ENCODE data around the gene INO80E.
"Not testable (repeated sequence)": the region's sequence is repeated elsewhere in the genome, so short reads cannot be mapped to it uniquely, and the experiment has no call there.

The INO80E gene, protein sequence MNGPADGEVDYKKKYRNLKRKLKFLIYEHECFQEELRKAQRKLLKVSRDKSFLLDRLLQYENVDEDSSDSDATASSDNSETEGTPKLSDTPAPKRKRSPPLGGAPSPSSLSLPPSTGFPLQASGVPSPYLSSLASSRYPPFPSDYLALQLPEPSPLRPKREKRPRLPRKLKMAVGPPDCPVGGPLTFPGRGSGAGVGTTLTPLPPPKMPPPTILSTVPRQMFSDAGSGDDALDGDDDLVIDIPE

DNA sequence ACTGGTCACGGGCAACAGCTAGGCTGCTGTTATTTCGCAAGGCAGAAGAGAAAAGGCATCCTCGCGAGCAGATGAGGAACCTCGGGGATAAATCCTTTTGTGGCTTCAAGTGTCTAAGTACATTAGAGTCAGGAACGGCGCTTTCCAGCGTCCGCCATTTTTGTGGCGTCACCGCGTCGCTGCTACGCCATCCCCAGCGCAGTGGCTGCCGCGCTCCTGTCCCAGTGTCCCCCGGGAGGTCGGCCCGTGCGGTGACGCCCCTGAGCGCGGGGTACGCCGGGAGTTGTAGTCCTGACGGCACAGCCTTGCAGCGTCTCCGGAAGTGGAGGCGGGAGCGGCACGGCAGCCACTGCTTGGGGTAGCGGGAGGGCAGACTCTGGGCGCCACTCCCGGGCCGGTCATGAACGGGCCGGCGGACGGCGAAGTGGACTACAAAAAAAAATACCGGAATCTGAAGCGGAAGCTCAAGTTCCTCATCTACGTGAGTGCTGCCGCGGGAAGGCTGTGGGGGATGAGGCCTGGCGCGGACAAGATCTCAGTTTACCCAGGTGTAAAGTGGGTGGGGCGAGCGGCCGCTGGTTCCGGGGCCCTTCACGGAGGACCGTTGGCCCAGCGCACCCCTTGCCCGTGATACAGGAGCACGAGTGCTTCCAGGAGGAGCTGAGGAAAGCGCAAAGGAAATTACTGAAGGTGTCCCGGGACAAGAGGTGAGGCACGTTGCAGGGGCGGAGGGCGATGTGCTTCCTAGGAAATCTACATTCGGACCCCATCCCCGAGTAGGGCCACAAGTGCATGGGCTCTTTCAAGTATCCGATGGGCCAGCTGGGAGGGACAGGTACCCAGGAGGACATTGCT, at the start of gene INO80E:
Gene INO80E (plus strand): TSS at position 331 of the 855 bp plus-strand sequence. CDS start 70 bp downstream, at position 401.
- peak; percentile 99 to 100 for DNase-seq (ENCODE audit: low read depth in 2 of 2)

DNA sequence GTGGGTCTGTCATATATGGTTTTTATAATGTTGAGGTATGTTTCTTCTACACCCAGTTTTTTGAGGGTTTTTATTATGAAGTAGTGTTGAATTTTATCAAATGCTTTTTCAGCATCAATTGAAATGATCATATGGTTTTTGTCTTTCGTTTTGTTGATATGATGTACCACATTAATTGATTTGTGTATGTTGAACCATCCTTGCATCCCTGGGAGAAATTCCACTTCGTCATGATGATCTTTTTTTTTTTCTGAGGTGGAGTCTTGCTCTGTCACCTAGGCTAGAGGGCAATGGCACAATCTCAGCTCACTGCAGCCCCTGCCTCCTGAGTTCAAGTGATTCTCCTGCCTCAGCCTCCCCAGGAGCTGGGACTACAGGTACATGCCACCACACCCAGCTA, 48.1 kb upstream of the INO80E start:
- no peak for DNase-seq (ENCODE audit: low read depth in 2 of 2)

DNA sequence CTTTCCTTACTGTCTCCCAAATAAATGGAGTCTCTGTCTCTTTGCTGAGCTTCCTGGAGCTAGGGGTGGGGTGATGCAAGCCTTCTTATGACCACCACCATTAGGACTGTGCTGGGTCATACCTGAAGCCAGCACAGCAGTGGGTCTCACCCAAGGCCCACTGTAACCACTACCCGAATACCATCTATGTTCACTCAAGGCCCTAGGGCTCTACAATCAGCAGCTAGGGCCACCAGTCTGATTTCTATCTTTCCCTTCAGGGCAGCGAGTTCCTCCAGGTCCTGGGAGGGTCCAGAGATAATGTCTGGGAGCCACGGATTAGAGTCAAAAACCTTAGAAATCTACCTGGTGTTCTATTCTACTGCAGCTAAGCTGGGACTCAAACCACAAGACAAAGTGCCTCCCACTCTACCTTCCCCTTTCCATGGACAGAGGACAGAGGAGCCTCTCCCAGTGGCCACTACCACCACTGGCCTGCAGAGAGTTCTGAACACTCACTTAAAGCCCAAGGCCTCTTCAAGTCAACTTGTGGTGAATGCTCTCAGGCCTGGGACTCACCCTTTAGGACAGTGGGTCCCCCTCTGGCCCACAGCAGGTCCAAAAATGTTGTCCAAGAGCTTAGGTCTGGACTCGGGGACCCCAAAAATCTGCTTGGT, 45.1 kb upstream of the INO80E start:
- no peak for DNase-seq (ENCODE audit: low read depth in 2 of 2)

DNA sequence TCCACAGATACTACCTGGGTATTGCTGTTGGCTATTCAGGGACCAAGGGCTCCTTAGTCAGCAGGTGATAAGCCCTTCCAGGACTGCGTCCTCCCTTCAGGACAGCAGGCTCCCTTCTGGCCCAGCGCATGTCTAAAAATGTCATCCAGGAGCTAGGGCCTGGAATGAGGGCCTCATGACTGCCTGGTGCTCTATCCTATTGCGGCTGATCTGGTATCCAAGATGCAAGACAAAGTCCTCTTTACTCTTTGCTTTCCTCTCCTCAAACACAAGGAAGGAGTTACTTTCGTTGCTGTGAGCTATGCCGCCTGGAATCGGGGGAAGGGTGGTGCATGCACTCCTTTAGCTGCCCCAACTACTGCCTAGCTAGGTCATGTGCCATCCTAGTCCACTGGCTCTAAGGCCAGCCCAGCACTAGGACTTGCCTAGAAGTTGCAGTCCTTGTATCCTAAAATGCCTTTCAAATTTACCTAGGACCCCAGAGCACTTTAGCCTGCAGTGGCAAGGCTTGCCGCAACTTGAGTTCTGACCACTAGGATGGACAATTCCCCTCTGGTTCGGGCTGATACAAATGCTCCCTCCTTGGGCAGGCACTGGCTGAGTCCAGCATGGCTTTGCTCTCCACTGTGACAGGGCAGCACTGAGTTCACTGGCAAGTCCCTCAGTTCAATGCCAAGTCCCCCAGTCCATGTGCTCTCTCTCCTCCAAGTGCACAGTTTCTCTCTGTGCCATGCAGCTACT, 44.2 kb upstream of the INO80E start:
- no peak for DNase-seq (ENCODE audit: low read depth in 2 of 2)

DNA sequence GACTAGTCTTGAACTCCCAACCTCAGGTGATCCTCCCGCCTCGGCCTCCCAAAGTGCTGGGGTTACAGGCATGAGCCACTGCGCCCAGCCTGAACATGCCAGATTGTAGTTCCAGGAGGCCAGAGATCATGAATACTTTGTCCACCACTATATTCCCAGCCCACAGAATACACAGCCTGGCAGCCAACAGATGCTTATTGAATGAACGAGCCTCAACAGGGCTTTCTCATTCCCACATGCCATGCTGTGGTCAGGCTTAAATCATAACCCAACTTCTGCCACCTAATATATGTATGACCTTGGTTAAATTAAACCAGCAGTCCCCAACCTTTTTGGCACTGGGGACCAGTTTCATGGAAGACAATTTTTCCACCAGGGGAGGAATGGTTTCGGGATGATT, 37.3 kb upstream of the INO80E start:
- no peak for DNase-seq (ENCODE audit: low read depth in 2 of 2)

DNA sequence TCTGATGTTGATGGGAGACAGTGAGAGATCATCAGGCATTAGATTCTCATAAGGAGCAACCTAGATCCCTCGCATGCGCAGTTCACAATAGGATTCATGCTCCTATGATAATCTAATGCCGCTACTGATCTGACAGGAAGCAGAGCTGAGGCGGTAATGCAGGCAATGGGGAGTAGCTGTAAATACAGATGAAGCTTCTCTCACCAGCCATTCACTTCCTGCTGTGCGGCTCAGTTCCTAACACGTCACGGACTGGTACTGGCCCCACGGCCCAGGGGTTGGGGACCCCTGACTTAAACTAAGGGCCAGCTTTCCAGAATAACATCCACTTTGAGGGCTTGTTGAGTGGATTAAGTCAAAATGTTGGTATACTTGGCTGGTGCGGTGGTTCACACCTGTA, 36.7 kb upstream of the INO80E start:
- no peak for DNase-seq (ENCODE audit: low read depth in 2 of 2)

DNA sequence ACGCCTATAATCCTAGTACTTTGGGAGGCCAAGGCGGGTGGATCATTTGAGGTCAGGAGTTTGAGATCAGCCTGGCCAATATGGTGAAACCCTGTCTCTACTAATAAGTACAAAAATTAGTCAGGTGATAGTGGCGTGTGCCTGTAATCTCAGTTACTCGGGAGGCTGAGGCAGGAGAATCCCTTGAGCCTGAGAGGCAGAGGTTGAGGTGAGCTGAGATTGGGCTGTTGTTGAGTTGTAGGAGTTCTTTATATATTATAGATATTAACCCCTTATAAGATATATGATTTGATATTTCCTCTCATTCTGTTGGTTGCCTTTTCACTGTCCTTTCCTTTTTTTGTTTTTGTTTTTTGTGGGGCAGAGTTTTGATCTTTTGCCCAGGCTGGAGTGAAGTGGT, 36.2 kb upstream of the INO80E start:
- not testable (repeated sequence) for DNase-seq (ENCODE audit: low read depth in 2 of 2)

DNA sequence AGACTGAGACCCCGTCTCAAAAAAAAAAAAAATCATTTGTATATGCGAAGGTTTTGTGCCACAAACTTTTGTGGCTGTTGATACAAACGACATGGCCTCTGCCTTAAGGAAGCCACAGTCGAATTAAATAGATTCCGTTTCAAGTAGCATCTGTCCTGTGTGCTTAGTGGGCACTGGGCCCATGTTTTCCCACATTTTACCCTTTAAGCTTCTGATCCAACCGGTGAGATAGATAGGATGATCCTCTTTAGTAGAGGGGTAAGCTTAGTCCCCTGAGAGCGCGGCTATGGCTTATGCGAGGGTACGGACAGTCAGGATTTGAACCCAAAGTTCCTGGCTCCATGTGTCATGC, 34.9 kb upstream of the INO80E start:
- DNase-seq (ENCODE audit: low read depth in 2 of 2), result no peak

DNA sequence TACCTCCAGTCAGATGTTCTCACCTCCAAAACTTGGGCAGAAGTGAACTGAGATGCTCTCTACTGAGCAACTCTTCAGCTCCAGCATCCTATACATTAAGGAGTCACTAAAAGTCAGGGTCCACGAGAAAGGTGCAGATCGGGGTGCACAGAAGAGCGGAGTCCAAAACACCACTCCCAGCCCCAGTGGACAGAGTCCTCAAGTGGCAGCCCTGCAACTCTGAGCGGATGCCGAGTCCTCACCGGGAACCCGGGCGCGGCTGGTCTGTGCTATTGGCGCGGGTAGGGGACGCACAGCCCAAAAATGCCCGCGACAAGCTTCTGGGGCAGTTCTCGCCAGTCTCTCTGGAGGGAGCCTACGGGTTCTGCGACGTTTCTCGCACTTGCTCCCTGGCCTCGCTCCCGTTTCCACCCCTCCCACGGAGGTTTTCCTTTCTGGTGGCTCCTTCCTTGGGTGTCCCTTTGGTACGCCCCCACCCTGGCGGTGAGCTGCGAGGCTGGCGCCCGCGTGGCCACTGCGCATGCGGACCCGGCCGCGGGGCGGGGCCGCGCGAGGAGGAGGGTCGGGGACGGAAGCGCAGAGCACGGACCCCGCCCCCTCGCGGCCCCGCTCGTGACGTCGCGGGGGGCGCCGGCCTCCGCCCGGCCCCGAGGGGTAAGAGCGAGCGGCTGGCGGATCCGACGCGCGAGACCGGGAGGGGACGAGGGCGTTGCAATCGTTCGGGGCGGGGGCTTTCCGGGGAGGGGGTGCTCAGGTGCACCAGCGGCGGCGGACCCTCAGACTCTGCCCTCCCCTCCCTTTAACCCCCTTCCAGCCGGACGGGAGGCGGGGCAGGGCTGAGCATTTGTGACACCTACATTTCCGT, 34.3 kb upstream of the INO80E start, which contains the start of gene TMEM219:
Gene TMEM219 (plus strand): TSS at position 601 of the 865 bp plus-strand sequence. CDS start 1,065 bp downstream, outside the sequence.
- DNase-seq (ENCODE audit: low read depth in 2 of 2), result peak; percentile 82 to 89

DNA sequence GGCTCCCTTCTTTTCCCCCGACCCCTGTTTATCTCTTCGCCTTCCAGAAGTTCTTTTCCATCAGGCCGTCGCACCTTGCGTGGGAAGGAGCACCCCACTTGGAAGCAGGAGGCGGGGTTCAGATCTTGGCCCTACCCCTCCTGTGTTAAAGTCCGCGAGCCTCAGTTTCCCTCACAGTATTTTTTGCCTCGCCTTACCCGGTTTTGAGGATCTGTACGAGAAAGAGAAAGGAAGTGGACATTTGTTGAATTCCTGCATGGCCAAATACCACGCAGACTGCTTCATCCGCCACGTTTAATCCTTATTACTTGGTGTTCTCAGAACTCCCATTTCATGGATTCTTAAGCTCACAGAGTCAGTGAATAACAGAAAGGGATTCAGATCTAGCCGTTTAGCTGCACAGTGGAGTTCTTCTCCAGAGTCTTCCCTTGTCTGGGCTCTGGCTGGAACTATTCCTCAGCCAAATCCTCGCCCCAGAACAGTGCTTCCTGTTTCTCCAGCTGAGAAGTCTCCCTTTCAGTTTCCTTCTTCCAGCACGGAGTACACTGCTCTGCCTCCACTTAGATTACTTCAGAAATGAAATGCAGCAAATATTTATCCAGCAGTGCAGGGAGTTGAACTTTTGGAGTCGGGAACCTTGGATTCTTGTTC, 33.6 kb upstream of the INO80E start:
- no peak for DNase-seq (ENCODE audit: low read depth in 2 of 2)

DNA sequence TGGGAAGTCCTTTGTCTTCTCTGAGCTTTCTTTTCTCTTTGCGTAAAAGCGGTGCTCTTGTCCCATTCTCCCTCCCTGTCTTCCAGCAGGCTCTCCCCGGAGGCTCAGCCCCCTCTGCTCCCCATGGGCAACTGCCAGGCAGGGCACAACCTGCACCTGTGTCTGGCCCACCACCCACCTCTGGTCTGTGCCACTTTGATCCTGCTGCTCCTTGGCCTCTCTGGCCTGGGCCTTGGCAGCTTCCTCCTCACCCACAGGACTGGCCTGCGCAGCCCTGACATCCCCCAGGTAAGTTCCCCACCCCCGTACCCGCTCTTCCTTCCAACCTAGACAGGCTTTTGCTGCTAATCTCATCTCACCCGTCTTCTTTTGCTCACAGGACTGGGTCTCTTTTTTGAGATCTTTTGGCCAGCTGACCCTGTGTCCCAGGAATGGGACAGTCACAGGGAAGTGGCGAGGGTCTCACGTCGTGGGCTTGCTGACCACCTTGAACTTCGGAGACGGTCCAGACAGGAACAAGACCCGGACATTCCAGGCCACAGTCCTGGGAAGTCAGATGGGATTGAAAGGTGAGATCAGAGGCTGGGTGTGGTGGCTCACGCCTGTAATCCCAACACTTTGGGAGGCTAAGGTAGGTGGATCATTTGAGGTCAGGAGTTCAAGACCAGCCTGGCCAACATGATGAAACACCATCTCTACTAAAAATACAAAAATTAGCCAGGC, 32.9 kb upstream of the INO80E start:
- no peak for DNase-seq (ENCODE audit: low read depth in 2 of 2)

DNA sequence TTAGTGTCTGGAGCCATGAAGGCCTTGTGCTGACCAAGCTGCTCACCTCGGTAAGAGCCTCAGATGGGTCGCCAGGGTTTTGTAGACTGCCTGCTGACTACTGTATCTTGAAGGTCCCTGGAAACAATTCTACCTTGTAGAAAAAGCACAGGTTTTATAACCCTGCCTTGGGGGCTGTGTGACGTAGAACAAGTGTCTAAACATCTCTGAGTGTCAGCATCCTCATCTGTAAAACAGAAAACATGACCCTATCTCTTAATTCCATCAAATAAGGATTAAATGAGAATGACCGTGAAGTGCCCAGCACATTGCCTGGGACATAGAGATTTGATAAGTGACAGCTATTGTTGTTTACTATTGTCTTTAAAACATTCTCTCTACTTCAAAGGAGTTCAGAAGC, 27.8 kb upstream of the INO80E start:
- no peak for DNase-seq (ENCODE audit: low read depth in 2 of 2)

DNA sequence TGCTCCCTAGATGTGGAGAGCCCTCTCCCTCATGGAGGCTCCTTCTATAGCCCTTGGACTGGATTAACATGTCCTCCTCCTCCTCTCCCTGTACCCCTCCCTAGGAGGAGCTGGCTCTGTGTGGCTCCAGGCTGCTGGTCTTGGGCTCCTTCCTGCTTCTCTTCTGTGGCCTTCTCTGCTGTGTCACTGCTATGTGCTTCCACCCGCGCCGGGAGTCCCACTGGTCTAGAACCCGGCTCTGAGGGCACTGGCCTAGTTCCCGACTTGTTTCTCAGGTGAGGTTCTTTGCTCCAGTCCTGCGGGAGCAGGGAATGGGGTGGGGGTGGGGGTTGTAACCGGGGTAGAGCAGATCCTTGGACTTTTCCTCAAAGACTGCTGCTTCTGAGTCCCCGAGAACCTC, 24.7 kb upstream of the INO80E start:
- DNase-seq (ENCODE audit: low read depth in 2 of 2), result no peak

DNA sequence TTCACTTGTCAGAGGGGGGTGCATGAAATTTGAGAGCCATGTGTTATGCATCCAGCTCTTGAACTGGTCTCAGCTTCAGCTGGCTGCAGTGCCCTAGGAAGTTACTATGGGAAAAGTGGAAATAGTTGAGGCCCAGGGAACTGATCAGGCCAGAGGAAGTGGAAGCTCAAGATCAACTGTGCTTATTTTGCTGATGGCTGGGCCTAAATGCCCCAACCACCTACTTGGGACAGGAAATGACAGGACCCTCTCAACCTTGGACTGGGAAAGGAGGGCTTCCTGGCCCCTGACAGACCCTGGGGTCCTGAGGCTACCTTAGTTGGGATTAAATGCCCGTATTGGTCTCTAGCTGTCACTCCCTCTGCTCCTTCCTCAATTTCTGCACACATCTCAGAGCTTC, 23.5 kb upstream of the INO80E start:
- no peak for DNase-seq (ENCODE audit: low read depth in 2 of 2)

DNA sequence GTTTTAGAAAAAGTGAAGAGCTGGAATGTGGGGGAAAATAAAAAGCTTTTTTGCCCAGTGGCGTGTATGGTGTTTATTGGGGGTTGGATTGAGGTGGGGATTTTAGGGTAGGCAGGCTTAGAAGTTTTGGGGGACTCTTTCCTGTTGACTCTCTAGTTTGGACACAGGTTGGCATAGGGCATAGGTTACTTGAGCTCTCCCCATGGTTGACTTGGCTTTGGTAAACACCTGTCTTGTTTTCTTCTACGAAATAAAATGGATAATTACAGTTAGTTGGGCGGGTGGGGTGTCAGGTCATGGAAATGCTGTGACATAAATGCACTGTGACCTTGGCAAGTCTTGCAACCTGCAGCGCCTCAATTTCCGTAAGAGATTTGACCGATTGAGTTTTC, 23.1 kb upstream of the INO80E start:
- no peak for DNase-seq (ENCODE audit: low read depth in 2 of 2)

DNA sequence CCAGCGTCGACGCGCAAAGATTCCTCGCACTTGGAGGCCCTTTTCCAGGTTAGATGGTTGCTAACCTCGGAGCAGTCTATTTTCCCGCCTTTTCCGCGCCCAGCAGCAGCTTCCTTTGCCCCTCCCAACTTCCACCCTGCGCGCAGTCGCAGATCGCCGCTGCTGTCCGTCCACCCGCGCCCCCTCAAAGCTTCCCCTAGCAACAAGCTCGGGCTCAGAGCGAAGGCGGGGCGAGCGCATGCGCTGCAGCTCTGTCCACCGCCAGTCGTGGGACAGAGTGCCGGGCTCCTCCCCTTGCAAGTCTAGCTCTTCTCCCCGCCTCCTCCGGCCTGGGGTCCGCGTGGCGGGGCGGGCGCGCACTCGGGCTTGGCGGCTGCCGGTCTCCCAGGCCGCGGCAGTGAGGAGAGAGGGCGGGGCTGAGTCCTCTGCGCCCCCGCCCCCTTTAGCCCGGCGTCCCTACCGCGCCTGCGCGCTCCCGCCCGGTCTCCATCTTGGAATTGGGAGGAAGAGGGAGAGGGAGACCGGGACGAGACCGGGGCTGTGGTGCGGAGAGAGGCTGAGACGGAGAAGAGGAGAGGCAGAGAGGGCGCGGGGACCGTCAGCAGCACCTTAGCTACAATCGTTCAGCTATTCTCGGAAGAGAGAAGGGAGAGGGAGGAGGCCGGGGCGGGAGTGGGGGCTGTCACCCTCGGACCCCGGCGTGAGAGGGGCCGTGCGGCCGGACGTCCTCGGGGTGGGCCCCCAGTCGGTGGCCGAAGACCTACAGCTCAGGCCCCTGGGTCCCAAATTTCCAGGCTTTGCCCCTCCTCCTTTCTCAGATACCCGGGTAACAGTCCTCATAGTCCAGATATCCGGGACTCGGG, 22.4 kb upstream of the INO80E start, which contains the start of gene TAOK2:
Gene TAOK2 (plus strand): TSS at position 485 of the 863 bp plus-strand sequence. CDS start 3,905 bp downstream, outside the sequence.
- peak; percentile 93 to 95 for DNase-seq (ENCODE audit: low read depth in 2 of 2)

DNA sequence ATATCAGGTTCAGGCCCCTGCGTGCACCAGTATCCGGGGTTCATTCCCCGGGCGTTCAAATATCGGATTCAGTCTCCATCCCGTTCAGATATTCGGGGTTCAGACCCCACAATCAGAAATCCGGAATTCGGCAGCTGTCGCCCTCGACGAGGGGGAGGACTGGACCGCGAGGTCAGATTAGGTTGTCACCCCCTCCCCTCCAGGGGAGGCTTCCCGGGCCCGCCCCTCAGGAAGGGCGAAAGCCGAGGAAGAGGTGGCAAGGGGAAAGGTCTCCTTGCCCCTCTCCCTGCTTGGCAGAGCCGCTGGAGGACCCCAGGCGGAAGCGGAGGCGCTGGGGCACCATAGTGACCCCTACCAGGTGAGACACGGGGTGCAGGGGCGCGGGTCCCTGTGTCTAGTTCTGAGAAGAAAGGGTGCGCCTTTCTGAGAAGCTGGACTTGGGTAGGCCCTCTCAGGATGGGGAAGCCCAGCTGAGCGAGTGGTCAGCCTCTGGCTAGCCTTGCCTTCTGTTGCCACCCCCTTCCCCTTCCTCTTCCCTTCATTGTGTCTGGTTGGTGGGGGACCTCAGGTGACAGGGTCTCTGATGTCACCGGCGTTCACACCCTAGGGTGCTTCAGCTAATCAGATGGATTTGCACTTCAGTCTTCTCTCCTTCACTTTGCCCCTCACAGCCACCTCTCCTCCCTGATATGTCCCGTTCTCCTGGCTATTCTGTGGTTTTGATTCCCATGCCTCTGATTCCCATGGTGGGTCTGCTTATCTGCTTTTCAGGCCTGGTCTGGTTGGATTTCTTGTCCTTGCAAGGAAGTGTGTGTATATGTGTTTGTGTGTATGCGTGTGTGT, 21.5 kb upstream of the INO80E start:
- no peak for DNase-seq (ENCODE audit: low read depth in 2 of 2)

DNA sequence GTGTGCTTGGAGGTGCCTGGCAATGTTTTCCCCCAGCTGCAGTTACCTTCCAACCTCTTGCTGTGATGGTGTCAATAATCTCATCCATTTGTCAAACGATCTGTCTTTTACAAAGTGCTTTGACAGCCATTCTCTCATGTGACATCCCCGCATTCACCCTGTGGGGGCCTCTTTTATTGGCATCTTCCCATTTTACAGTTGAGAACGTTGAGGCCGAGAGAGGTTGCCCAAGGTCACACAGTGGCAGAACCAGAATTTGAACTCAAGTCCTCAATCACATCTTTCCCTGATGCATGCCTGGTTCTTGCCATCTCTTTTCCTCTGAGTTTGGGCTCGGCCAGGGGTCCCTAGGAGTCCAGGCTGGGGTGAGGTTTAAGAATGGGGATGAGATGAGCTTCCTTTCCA, 20.9 kb upstream of the INO80E start:
- DNase-seq (ENCODE audit: low read depth in 2 of 2), result no peak
